HCT116 (cell line): ENCODE results near the gene FGD3.

ENCODE experiments used
- ATF3 ChIP-seq: IDR thresholded peaks from 2 replicates; pipeline ENCODE4 v1.6.1; 2012
- CTCF ChIP-seq, 3 experiments: fragments of 200-600 bp in 1 of 3; sonication (generic) in 1 of 3; IDR thresholded peaks in 2 of 3; conservative IDR thresholded peaks in 1 of 3; 2 replicates each; pipeline ENCODE4 v1.5.1; 2012 to 2017; ENCODE audit warnings: low read depth in 2 of 3, low read length in 2 of 3, antibody characterized with exemption in 1 of 3, borderline replicate concordance in 1 of 3, control low read depth in 1 of 3, mild to moderate bottlenecking in 1 of 3, mixed read lengths in 1 of 3, mixed run types in 1 of 3, moderate library complexity in 1 of 3; ENCODE audit not compliant: insufficient read depth in 1 of 3
- EZH2 ChIP-seq: fragments of 200-600 bp; sonication (generic); IDR thresholded peaks from 2 replicates; pipeline ENCODE4 v1.6.1; 2017; ENCODE audit warnings: antibody characterized with exemption, mixed run types
- EZH2phosphoT487 ChIP-seq: fragments of 200-600 bp; IDR thresholded peaks from 2 replicates; pipeline ENCODE4 v1.6.1; 2018; ENCODE audit warnings: antibody characterized with exemption, borderline replicate concordance
- MAX ChIP-seq: IDR thresholded peaks from 2 replicates; pipeline ENCODE4 v1.6.1; 2012
- POLR2A ChIP-seq: IDR thresholded peaks from 2 replicates; pipeline ENCODE4 v1.7.0; 2011; ENCODE audit warnings: borderline replicate concordance; ENCODE audit not compliant: insufficient read depth, insufficient read length; ENCODE audit errors: extremely low read depth
- SIN3A ChIP-seq: IDR thresholded peaks from 2 replicates; pipeline ENCODE4 v1.6.1; 2012; ENCODE audit warnings: low read depth
- TCF7L2 ChIP-seq: IDR thresholded peaks from 2 replicates; pipeline ENCODE4 v1.7.0; 2011; ENCODE audit warnings: borderline replicate concordance, inconsistent platforms; ENCODE audit not compliant: insufficient read depth, insufficient read length; ENCODE audit errors: extremely low read depth

GRCh38 chr9:93040409-93040808 lies 93.1 kb downstream of the FGD3 start:
- no peak for TF ChIP-seq POLR2A
- TF ChIP-seq MAX = no peak
- no peak for TF ChIP-seq CTCF (IDR thresholded peaks at IDR 0.05 in 2 of 3, conservative IDR thresholded peaks at IDR 0.05 in 1 of 3; ENCODE audit: borderline replicate concordance in 1 of 3, insufficient read depth in 1 of 3, low read depth in 2 of 3, low read length in 2 of 3)
- TF ChIP-seq EZH2phosphoT487 = no peak
- TF ChIP-seq SIN3A = no peak
- no peak for TF ChIP-seq EZH2
- TF ChIP-seq TCF7L2 = no peak
- TF ChIP-seq ATF3 = no peak
